ENCODE measurements around the gene HIPK4.

Gene HIPK4

DNA sequence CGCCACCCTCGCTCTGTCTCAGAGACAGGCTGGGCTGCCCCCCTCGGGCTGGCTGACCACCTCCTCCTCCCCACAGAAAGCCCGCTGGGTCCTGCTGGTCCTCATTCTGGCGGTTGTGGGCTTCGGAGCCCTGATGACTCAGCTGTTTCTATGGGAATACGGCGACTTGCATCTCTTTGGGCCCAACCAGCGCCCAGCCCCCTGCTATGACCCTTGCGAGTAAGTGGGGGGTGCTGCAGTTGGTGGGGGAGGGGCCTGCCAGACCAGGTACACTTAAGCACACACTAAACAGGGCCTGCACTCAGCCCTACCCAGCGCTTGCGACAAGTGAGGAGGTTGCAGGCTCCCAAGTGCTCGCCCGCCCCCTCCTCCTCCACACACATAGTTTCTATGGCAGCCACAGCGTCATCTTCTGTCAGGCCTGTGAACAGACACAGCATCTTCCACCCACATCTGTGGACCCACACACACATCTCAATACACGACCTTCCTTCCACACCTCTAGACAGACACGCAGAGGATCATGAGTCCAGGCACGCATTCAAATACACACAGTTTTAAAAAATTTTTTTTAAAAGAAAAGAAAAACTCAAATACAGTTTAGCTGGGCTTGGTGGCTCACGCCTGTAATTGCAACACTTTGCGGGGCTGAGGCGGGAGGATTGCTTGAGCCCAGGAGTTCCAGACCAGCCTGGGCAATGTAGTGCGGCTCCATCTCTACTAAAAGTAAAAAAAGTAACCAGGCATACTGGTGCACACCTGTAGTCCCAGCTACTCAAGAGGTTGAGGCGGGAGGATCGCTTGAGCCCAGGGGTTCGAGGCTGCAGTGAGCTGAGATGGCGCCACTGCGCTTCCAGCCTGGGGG lies 23.1 kb downstream of the HIPK4 start:
- H3K4me3 ChIP-seq (ENCODE audit: low read depth, low read length), result peak overlapping the region; percentile 45
- in situ Hi-C loops (cut with HindIII; ENCODE audit: low sequenced_read_pairs), result no loop called here

DNA sequence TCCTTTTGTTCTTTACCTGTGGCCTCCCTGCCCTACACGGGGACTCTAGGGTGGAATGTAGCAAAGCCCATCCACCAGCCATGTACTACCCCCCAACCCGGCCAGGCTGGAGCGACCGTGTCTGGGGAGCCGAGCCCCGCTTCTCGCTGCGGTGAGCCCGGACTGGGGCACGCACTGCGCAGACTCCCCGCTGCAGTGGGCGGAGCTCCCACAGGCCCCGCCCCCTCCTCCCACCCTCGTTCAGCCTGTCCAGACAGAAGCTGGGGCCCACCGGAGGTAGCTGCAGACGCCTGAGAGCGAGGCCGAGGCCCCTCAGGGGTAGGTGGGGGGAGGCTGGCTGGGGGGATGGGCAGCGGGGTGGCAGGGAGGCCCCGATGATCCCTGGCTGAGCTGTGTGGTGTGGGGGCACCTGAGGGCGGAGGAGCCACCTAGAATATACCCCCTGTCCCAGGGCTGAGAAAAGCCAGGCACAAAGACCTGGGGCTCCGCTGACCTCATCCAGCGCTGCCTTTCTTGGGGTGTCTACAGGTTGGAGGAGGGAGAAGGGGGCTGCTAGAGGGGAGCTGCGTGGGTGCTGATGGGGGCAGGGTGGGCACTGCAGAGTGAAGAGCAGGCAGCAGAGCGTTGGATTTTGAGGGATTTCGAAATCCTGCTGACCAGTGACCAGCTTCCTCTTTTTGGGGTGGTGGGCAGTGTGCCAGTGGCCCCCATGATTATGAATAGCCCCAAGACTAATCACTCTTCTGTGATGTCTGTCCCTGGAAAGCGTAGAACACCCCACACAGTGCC lies 24.2 kb downstream of the HIPK4 start:
- peak overlapping the region; percentile 45 for H3K4me3 ChIP-seq (ENCODE audit: low read depth, low read length)

More for the DNA sequence above, 23.1 kb downstream of the HIPK4 start:
- peak; percentile 22 for DNase-seq (ENCODE audit: low read depth)
- TF ChIP-seq, protein P1, sequence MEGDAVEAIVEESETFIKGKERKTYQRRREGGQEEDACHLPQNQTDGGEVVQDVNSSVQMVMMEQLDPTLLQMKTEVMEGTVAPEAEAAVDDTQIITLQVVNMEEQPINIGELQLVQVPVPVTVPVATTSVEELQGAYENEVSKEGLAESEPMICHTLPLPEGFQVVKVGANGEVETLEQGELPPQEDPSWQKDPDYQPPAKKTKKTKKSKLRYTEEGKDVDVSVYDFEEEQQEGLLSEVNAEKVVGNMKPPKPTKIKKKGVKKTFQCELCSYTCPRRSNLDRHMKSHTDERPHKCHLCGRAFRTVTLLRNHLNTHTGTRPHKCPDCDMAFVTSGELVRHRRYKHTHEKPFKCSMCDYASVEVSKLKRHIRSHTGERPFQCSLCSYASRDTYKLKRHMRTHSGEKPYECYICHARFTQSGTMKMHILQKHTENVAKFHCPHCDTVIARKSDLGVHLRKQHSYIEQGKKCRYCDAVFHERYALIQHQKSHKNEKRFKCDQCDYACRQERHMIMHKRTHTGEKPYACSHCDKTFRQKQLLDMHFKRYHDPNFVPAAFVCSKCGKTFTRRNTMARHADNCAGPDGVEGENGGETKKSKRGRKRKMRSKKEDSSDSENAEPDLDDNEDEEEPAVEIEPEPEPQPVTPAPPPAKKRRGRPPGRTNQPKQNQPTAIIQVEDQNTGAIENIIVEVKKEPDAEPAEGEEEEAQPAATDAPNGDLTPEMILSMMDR (IDR thresholded peaks at IDR 0.05; ENCODE audit: low read depth, low read length, missing control alignments), result no peak

DNA sequence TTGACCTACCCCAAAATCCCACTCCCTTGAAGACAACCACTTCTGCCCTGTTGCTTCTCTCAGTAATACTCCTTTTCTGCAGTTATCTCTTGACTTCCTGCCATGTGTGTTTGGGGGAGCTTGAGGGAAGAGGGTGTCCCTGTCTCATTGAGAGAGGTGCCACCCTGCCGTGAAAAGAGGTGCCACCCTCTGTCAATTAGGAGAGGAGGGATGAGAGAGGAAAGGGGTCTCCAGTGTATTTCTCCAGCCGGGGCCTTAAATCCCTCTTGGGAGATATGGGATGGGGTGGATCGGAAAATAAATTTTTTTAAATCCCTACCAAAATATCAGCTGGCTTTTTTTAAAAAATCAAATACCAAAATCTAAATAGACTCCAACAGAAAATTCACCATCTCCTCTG lies 25.0 kb downstream of the HIPK4 start:
- no peak for DNase-seq (ENCODE audit: low read depth)
- in situ Hi-C loops (cut with HindIII; ENCODE audit: low sequenced_read_pairs), result no loop called here
- H3K4me3 ChIP-seq (ENCODE audit: low read depth, low read length), result no peak overlapping the region
- TF ChIP-seq, protein P1 (IDR thresholded peaks at IDR 0.05; ENCODE audit: low read depth, low read length, missing control alignments), result no peak

More for the DNA sequence above, 24.2 kb downstream of the HIPK4 start:
- in situ Hi-C loops (cut with HindIII; ENCODE audit: low sequenced_read_pairs), result no loop called here
- peak; percentile 16 for DNase-seq (ENCODE audit: low read depth)
- TF ChIP-seq, protein P1 (IDR thresholded peaks at IDR 0.05; ENCODE audit: low read depth, low read length, missing control alignments), result no peak

DNA sequence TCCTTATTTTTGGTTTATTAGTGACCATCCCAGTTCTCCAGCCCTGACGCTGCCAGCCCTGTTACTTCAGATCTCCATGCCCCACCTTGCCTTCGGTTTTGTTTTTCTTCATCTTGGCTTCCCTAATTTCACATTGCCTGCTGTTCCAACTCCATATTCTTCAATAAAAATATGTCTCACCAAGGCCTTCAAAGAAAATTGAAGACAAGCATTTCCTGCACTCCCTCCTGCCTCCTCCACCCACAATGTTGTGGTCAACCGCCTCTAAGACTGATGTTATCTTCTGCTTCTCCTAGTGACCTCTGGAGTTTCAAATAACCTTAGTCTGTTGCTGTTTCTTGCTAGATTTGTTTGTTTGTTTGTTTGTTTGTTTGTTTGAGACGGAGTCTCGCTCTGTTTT lies 26.9 kb downstream of the HIPK4 start:
- in situ Hi-C loops (cut with HindIII; ENCODE audit: low sequenced_read_pairs), result no loop called here
- TF ChIP-seq, protein P1 (IDR thresholded peaks at IDR 0.05; ENCODE audit: low read depth, low read length, missing control alignments), result no peak
- no peak overlapping the region for H3K4me3 ChIP-seq (ENCODE audit: low read depth, low read length)
- no peak for DNase-seq (ENCODE audit: low read depth)

DNA sequence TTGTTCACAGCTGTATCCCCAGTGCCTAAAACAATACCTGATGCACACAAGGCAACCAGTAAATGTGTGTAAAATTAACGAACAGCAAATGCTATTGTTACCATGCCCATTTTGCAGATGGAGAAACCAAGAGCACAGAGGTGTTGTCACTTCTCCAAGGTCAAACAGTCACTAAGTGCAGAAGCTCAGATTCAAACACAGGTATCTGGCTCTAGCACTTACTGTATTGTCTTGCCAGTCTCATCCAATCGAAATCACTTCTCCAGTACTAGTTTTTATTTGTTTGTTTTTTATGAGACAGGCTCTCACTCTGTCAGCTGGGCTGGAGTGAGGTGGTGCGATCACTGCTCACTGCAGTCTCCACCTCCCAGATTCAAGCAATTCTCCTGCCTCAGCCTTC lies 27.8 kb downstream of the HIPK4 start:
- in situ Hi-C loops (cut with HindIII; ENCODE audit: low sequenced_read_pairs), result no loop called here
- TF ChIP-seq, protein P1 (IDR thresholded peaks at IDR 0.05; ENCODE audit: low read depth, low read length, missing control alignments), result no peak
- no peak for DNase-seq (ENCODE audit: low read depth)
- no peak overlapping the region for H3K4me3 ChIP-seq (ENCODE audit: low read depth, low read length)

DNA sequence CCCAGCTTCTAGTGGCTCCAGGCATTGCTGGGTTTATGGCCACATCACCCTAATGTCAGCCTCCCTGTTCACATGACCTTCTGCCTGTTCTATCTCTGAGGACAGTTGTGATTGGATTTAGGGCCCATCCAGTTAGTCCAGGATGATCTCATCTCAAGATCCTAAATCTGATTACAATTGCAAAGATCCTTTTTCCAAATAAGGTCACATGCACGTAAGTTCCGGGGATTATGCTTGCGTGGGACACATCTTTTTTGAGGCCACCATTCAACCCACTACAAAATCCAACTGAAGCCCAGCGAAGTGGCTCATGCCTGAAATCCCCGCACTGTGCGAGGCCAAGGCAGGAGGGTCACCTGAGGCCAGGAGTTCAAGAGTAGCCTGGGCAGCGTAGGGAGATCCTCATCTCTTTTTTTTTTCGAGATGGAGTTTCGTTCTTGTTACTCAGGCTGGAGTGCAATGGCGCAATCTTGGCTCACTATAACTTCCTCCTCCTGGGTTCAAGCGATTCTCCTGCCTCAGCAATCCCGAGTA lies 29.2 kb downstream of the HIPK4 start:
- in situ Hi-C loops (cut with HindIII; ENCODE audit: low sequenced_read_pairs), result no loop called here
- no peak for DNase-seq (ENCODE audit: low read depth)
- no peak overlapping the region for H3K4me3 ChIP-seq (ENCODE audit: low read depth, low read length)
- TF ChIP-seq, protein P1 (IDR thresholded peaks at IDR 0.05; ENCODE audit: low read depth, low read length, missing control alignments), result no peak

Measured in astrocyte of the cerebellum (primary cell).